K562 (cell line): ENCODE results near the gene SERTM1.

Experiments used
- MXI1 ChIP-seq: IDR thresholded peaks from 2 replicates; pipeline ENCODE4 v1.6.1; 2011; ENCODE audit warnings: low read depth, mild to moderate bottlenecking, improper control_type of control experiment, low read length
- SMC3 ChIP-seq: conservative IDR thresholded peaks from 2 replicates; pipeline ENCODE4 v1.6.1; 2011; ENCODE audit warnings: low read depth, low read length, improper control_type of control experiment; ENCODE audit not compliant: insufficient read depth

DNA sequence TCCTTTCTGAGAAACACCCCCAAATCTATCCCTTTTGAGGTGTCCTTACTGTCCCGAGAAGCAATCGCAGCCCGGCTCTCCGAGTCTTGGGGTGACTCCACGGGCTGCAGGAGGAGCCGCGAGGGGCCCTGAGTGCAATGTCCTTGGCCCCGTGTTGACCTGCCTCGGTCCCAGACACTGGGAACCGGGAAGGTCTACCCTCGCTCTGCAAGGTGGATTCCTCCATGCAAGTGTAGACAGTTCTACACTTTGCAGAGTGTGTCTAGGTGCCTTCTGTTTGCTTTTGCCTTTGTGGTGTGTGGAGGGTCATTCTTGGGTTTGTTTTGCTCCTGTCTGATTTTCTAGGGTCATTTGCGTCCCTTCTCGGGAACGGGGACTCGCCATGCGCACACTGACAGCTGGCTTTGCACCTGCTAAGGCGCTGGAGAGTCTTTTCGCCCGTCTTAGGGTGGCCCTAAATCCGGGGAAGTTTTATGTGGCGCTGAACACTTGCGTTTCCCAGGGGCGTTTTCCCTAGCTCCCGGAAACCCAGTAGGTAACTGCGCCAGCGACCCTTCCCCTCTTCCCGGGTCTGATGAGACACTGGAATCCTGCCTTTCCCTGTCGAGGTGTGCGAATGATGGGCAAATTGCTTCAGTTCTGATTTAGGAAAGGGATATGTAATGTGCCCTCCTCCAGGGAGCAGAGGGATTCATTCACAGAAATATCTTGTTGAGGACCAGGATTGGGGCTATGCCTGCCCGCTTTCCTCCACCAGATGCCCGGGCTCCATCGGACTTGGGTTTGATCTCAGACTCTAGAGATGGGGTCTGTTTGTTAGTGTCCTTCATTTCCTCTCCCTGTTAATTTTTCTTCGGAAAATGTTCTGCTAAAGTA, 755 bp downstream of the SERTM1 start:
- TF ChIP-seq SMC3 (no peak), MXI1 (no peak)
